ACHN (cell line): ENCODE data around the gene OR11A1.

Experiments
- DNase-seq: peaks from one replicate; pipeline ENCODE4 v3.0.0-alpha.2; 2015
- in situ Hi-C: cut with HindIII; loops from 2 replicates; pipeline ENCODE4 v1.10.0; 2017; ENCODE audit warnings: low sequenced_read_pairs, low pct_ligation_motif_present, low pct_unique_long_range_greater_than_20kb

The OR11A1 gene, protein sequence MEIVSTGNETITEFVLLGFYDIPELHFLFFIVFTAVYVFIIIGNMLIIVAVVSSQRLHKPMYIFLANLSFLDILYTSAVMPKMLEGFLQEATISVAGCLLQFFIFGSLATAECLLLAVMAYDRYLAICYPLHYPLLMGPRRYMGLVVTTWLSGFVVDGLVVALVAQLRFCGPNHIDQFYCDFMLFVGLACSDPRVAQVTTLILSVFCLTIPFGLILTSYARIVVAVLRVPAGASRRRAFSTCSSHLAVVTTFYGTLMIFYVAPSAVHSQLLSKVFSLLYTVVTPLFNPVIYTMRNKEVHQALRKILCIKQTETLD

DNA sequence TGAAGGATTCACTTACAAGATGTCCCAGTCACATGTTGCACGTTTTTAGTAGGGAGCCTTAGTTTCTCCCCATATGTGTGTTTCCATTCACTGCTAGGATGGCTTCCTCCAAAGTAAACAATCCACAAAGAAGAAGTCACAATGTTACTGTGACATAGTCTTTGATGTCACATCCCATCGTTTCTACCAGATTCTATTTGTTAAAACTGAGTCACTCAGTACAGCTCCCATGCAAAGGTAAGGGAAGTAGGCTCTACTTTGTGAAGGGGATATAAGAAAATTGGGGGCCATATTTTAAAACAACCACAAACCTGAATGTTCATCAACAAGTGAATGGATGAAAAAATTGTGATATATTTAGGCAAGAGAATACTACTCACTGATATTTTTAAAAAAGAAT, at the start of gene OR11A1, which contains the start of gene OR2H1:
OR11A1 (minus strand) TSS at position 101 of the 400 bp plus-strand sequence. CDS start 29,430 bp downstream, outside the sequence.
OR2H1 (plus strand) TSS at position 185 of the 400 bp plus-strand sequence. CDS start 4,615 bp downstream, outside the sequence.
- in situ Hi-C loops: no loop called here
- no peak for DNase-seq

DNA sequence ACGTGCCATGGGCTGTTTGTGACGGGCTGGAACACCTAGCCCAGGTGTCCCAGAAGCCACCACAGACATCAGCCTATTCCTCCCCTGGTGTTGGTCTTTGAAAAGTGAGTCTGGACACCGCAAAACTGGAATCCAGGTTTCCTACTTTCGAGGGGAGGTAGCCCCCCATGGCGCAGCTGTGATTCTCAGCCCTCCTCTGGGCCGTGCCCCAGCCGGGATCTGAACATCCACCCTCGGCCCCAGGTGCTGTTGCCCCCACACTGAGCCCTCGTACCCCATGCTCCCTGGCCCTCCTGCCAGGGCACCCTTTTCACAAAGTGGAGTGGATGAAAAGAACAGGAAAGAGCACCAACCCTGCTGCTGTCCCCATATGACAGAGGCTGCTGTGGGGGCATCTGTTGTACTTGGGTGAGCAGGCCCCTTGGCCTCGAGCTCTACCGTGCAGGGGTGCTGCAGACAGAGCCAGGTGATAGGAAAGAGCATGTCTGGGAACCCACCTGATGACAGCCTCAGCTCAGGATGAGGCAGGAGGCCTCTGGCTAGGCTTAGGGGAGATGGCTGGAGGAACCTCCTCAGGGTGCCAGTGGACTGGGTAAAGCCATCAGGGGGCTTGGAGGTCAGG, 49.7 kb upstream of the OR11A1 start:
- in situ Hi-C loops: no loop called here
- no peak for DNase-seq

DNA sequence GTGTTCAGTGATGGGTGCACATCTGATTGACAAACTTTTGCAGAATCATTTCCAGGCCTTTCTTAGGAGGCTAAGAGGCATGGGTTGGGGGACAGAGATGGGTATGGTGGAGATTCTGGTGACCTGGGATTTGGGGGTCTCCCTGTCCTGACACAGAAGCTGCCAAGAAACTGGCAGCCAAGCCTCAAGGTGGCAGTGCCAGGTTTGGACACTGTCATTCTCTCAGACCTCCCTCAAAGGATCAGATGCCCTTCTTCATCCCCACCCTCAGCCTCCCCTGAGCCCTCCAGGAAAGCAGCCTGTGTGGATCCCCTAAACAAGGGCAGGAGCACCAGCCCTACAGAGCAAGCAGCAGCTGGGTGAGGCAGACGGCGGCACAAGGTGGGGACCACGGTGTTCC, 48.9 kb upstream of the OR11A1 start:
- in situ Hi-C loops: no loop called here
- no peak for DNase-seq

DNA sequence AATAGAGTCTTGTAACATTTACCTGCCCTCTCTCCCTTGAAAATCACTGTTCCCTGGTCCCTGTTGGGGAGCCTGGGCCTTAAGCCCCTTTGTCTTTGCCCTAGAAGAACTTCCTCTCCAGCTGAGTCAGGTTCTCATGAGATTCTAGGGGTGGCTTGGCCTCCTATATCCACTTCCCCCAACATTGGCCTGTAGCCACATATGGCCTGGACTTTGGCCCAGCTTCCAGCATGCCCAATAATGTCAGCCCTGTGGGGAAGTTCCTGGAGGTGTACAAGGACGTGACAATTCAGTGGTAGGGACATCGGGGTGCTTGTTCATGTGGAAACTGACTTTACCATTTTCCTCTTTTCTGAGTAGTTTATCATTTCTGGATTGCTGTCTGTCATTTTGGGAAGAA, 48.1 kb upstream of the OR11A1 start:
- DNase-seq: no peak
- in situ Hi-C loops: no loop called here

DNA sequence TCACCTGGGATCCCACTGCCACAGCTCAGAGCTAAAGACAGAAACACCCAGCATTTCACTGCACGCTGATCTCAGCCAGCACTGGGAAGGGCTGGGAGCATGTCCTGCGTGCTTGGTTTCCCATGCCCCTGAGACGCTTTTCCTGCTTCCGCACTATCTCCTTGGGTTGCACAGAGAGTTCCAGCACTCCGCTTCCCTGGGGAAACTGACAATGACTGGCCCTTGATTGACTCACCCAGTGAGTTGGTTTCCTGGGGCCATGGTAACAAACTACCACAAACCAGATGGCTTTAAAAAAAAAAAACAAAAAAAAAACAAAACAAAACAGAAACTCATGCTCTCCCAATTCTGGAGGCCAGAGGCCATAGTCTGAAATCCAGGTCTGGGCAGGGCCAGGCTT, 45.7 kb upstream of the OR11A1 start:
- DNase-seq: no peak
- in situ Hi-C loops: no loop called here

DNA sequence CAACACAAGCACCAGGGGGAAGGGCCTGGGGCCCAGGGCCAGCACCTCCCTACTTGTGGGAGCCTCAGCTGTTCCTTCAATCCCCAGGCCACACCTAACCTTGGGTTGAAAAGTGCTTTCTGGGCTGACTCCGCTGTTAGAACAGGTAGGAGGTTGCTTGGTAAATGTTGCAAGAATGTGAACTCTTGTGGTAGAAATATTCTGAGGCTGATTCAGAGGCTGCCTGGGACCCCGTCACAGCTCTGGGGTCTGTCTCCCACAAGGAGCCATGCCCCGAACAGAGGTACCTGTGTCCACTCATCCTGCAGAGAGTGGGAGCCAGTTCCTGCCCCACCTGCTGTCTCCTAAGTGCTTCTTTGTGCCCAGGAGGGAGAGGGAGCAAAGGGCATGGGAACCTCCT, 45.3 kb upstream of the OR11A1 start:
- no peak for DNase-seq
- in situ Hi-C loops: no loop called here

DNA sequence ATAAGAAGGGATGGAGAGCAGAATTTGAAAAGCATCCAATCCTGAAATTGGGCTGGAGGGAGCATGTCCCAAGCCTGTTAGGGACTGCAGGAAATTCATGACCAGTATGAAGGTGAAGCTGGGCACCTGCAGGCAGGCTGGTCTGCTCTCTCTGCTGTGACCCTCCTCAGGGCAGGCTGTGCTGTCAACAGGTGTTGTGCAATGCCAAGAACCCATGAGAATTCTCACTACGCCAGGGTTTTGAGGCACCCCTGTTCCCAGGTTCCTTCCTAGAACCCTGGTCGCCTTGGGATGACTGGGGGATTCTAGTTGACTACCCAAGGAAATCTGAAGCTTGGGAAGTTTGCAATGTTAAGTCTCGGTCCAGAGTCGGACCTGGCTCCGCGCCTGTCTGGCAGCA, 44.2 kb upstream of the OR11A1 start:
- in situ Hi-C loops: no loop called here
- DNase-seq: no peak

DNA sequence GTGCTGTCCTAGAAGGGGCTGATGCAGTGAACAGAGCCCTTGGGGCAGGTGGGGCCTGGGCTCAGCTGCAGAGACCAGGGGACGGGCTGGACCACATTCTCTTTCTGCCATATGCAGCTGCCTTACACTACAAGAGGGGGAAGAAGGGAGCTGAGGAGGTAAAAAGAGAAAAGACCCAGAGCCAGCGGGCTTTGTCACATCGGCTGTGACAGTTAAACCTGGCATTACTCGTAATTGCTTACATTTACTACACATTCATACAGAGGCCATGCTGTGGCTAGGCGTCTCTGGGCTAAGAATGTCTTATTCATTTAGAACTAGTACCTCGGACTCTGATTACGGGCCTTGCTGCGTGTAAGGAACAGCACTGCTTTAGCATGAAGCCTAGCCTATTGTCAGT, 43.7 kb upstream of the OR11A1 start:
- in situ Hi-C loops: no loop called here

DNA sequence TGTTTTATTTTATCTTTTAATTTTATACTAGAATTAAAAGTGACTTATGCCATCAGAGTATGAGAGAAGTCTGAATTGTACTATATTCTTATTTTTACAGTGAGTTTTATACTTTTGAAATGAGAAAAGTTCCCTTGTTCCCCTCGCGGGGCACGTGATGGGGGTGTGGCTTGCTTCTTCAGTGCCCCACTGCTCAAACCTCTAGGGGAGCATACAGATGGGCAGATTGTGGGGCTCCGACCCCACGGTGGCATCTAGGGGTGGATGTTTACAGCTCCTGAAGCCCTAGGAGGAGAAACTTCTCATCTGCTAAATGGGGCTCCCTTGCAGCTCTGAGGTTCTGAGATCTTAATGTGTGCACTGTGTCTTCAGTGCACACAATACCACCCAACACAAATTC, 42.8 kb upstream of the OR11A1 start:
- no peak for DNase-seq
- in situ Hi-C loops: no loop called here

More for the DNA sequence above, 43.7 kb upstream of the OR11A1 start:
- DNase-seq: no peak

DNA sequence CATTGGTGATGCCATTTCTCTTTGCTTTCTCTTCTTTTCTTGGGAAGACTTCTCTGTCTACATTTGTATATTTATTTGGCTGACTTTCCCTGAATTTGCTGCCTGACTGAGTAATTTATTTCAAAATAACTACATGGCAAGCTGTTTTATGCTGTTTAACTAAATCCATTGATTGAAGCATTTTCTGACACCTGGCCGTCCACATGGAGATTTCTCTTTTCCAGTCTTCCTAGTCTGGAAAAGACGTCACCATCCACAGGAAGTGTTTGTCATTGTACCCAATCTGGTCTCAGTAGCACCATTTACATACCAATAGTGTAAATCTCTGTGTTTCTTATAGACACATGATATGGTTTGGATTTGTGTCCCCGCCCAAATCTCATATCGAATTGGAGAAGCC, 40.1 kb upstream of the OR11A1 start:
- DNase-seq: no peak
- in situ Hi-C loops: no loop called here

DNA sequence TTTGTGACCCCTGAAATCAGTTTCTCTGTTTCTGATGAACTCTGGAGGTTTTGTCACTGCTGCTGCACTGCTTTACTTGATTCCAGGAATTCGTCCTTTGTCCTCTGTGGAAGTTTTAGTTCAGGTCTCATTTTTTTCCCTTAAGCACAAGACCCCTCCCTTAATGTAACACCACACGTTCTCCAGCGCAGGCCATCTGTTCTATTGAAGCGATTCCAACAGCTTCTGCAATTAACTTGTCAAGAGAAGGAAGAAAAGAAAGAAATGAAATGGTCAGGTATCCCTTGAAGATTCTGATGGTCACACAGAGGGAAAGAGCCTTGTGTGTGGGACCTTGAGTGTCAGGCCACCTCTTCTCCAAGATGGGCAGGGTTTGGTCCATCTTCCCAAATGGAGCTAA, 38.7 kb upstream of the OR11A1 start:
- in situ Hi-C loops: no loop called here
- DNase-seq: no peak

DNA sequence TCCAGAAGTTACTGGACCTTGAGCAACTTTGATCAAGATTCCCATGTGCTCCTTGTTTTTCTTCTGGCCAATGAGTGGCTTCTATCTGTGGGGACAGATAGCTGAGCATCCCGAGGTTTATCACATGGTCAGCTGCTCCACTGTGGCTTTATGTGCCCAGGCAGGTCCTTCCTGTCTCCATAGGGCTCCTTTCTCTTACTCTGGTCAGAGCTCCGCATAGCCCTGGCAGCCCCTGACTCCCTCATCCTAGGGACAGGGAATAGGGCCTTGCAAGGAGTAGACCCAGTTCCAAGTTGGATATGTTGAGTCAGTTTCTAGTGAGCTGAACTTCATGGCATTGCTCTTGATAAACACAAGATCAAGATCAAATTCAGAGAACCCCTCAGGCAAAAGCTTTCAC, 37.3 kb upstream of the OR11A1 start:
- in situ Hi-C loops: no loop called here
- no peak for DNase-seq

DNA sequence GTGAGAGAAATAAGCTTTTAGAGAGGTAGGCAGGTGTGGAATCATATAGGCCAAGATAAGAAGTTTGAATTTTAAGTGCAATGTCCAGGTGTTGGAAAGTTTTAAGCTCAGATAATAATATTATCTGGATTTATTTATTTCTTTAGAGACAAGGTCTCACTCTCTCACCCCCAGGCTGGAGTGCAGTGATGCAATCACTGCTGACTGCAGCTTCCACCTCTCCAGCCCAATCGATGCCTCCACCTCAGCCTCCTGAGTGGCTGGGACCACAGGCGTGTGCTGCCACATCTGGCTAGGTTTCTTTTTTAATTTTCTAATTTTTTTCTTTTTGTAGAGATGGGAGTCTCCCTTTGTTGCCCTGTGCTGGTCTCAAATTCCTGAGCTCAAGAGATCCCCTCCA, 36.4 kb upstream of the OR11A1 start:
- in situ Hi-C loops: no loop called here
- DNase-seq: no peak

DNA sequence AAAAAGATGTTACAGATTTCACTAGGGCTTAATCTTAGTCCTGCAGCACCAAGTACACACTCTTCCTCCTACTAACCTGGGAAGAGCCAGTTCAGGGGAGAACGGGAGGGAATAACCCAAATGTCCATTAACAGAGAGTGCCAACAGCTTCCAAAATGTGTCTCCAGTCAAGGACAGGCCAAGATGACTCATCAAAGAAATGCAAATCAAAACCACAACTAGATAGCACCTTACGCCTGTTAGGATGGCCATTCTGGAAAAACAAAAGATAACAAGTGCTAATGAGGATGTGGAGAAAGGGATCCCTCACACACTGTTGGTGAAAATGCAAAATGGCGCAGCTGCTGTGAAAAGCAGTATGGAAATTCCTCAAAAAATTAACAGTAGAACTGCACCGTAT, 34.7 kb upstream of the OR11A1 start:
- DNase-seq: no peak
- in situ Hi-C loops: no loop called here

DNA sequence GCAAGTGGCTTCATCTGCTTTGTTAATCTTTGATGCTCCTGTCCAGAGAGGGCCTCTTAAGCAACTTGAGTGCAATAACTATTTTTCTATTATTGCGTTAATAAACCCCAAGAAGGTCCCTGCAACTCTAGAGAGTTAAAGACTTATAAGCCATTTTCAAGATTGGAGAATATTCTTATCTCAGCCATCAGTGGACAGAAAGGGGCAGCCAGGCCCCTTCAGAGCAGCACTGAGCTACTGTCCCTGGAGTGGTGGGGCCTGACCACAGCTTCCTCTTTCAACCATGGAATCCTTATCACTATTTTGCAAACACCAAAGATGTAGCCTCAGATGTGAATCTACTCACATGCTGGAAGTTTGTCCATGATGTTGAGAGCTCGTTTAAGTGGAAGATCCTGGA, 33.7 kb upstream of the OR11A1 start:
- in situ Hi-C loops: no loop called here
- DNase-seq: no peak

DNA sequence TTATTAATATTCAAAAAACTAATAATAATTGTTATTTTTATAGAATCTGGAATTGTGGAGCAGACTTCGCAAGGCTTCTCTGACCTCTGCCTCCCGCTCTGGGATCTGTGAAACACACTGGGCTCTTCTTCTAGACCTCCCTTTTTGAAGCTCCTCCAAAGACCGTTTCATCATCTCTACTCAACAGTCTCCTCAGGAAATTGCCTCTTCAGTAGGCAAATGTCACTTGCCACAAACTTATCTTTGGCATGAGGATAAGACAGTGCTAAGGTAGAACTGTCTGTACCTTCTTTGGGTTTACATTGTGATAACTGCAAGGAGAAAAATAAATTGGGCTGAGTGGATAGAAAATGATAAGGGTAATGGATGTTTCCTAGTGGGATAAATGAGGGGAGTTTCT, 33.2 kb upstream of the OR11A1 start:
- no peak for DNase-seq
- in situ Hi-C loops: no loop called here

DNA sequence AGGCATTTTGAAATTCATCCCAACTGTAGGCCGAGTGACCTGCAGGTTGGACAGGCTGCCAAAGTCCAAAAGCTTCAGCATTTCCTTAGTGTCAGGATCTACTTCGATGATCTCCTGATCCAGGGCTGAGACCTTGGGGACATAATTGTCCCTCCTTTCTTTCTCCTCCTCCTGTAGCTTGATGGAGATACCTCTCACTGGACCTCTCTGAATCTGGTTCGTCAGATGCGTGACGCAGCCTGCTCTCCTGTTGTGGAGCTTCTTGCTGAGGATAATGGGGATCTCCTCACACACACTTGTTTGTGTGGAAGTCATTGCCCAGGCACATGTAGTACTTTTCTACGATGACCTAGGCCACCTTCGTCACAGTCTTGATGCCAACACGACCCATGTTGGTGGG, 32.4 kb upstream of the OR11A1 start:
- in situ Hi-C loops: no loop called here
- DNase-seq: no peak

DNA sequence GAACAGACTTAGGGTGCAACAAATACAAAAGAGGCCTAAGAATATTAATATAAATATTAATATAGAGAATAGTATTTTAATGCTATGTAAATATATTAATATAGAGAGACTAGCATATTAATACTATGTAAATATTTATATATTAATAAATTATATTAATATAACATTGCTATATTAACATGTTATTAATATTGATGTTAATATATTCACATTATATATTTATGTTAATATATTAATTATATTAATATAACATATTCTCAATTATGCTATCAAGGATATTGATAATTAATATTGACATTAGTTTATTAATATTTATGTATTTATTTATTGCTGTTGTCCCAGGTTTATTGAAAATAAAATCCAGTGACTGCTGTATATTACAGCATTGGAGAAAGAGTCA, 32.0 kb upstream of the OR11A1 start:
- in situ Hi-C loops: no loop called here
- DNase-seq: no peak

DNA sequence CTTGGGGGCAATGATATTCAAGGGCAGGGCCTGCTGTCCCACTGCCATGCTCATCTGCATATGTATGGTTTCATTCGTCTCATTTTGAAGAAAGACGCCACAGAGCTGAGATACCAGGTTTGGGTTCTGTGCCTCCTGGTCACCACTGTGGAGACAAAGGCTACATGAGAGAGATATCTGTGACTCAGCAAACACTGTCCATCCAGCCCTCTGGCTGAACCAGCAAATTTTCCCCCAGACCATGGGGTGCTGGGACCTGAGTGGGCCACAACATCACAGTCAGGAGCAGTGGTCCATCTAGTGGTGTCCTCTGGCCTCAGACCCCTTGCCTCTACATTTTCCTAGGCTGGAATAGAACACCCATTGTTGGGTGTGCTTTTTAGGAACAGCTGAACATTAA, 30.8 kb upstream of the OR11A1 start, which contains the start of gene MAS1L:
MAS1L (minus strand) TSS at position 297 of the 400 bp plus-strand sequence; CDS start at position 243, 54 bp downstream.
- no peak for DNase-seq
- in situ Hi-C loops: no loop called here

DNA sequence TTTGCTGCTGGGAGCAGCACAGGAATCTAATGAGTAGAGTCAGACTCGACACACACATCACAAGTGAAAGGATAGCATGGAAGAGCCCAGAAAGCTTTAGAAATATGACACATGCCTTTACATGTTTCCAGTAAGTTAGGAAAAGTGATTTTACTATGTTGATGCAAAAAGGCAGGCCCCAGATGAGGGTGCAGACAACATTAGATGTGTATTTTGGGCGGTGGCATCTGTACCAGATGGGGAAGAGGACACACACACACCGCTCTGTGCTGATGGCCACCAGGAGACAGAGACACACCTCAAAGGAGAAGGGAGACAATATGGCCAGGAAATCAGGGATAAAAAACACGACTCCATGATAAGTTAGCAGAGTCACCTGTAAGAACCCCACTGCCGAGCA, 30.3 kb upstream of the OR11A1 start:
- in situ Hi-C loops: no loop called here
- no peak for DNase-seq
